ENCODE results near the gene NUP107.
"Not testable (repeated sequence)": the region's sequence is repeated elsewhere in the genome, so short reads cannot be mapped to it uniquely, and the experiment has no call there.

The NUP107 gene

GRCh38 chr12:68686595-68687521 lies at the start of gene NUP107:
TSS of gene NUP107 (plus strand) at chr12:68686978. CDS start at chr12:68687066, 88 bp downstream.
- in situ Hi-C loops (cut with MboI; ENCODE audit: low sequenced_read_pairs) = no loop called here

GRCh38 chr12:68637439-68637838 lies 49.3 kb upstream of the NUP107 start:
- in situ Hi-C loops (cut with MboI; ENCODE audit: low sequenced_read_pairs) = not testable (repeated sequence)

GRCh38 chr12:68638171-68638570 lies 48.6 kb upstream of the NUP107 start:
- in situ Hi-C loops (cut with MboI; ENCODE audit: low sequenced_read_pairs) = no loop called here

- in situ Hi-C loops (cut with MboI; ENCODE audit: low sequenced_read_pairs) = no loop called here
These were observed 47.9 kb upstream of the NUP107 start for GRCh38 chr12:68638721-68639395.

GRCh38 chr12:68639396-68639767 lies 47.4 kb upstream of the NUP107 start:
- in situ Hi-C loops (cut with MboI; ENCODE audit: low sequenced_read_pairs) = no loop called here

- in situ Hi-C loops (cut with MboI; ENCODE audit: low sequenced_read_pairs) = no loop called here
These were observed 45.6 kb upstream of the NUP107 start for GRCh38 chr12:68641138-68641537.

- in situ Hi-C loops (cut with MboI; ENCODE audit: low sequenced_read_pairs) = no loop called here
These were observed 40.3 kb upstream of the NUP107 start for GRCh38 chr12:68646484-68646883.

GRCh38 chr12:68647507-68647906 lies 39.3 kb upstream of the NUP107 start:
- in situ Hi-C loops (cut with MboI; ENCODE audit: low sequenced_read_pairs) = no loop called here

- in situ Hi-C loops (cut with MboI; ENCODE audit: low sequenced_read_pairs) = no loop called here
These were observed 38.6 kb upstream of the NUP107 start for GRCh38 chr12:68648179-68648578.

- in situ Hi-C loops (cut with MboI; ENCODE audit: low sequenced_read_pairs) = no loop called here
These were observed 21.7 kb upstream of the NUP107 start for GRCh38 chr12:68665016-68665569.

GRCh38 chr12:68667291-68667690 lies 19.5 kb upstream of the NUP107 start:
- in situ Hi-C loops (cut with MboI; ENCODE audit: low sequenced_read_pairs) = no loop called here

GRCh38 chr12:68667896-68668295 lies 18.9 kb upstream of the NUP107 start:
- in situ Hi-C loops (cut with MboI; ENCODE audit: low sequenced_read_pairs) = no loop called here

- in situ Hi-C loops (cut with MboI; ENCODE audit: low sequenced_read_pairs) = no loop called here
These were observed 15.6 kb upstream of the NUP107 start for GRCh38 chr12:68671179-68671578.

- in situ Hi-C loops (cut with MboI; ENCODE audit: low sequenced_read_pairs) = no loop called here
These were observed 13.0 kb upstream of the NUP107 start for GRCh38 chr12:68673788-68674187.

GRCh38 chr12:68674376-68674775 lies 12.4 kb upstream of the NUP107 start:
- in situ Hi-C loops (cut with MboI; ENCODE audit: low sequenced_read_pairs) = no loop called here

- in situ Hi-C loops (cut with MboI; ENCODE audit: low sequenced_read_pairs) = no loop called here
These were observed 11.5 kb upstream of the NUP107 start for GRCh38 chr12:68675101-68675842.

GRCh38 chr12:68676854-68677253 lies 9.9 kb upstream of the NUP107 start:
- in situ Hi-C loops (cut with MboI; ENCODE audit: low sequenced_read_pairs) = not testable (repeated sequence)

GRCh38 chr12:68686262-68686594 lies 550 bp upstream of the NUP107 start:
- in situ Hi-C loops (cut with MboI; ENCODE audit: low sequenced_read_pairs) = no loop called here

- in situ Hi-C loops (cut with MboI; ENCODE audit: low sequenced_read_pairs) = no loop called here
These were observed 8.7 kb downstream of the NUP107 start for GRCh38 chr12:68695454-68695853.

GRCh38 chr12:68699486-68699885 lies 12.7 kb downstream of the NUP107 start:
- in situ Hi-C loops (cut with MboI; ENCODE audit: low sequenced_read_pairs) = no loop called here

GRCh38 chr12:68727776-68728175 lies 41.0 kb downstream of the NUP107 start:
- in situ Hi-C loops (cut with MboI; ENCODE audit: low sequenced_read_pairs) = no loop called here
